Fibroblast of mammary gland (primary cell): ENCODE measurements around the gene GIGYF2.

ENCODE experiments used
- DNase-seq: peaks from one replicate; pipeline ENCODE4 v3.0.0-alpha.2; 2010; ENCODE audit warnings: low read depth
- H3K4me3 ChIP-seq: 2 replicates; pipeline ENCODE4 v1.5.1; 2011; ENCODE audit warnings: low read depth, mild to moderate bottlenecking, low read length, moderate library complexity; ENCODE audit not compliant: control insufficient read depth
- CTCF ChIP-seq: conservative IDR thresholded peaks from 2 replicates; pipeline ENCODE4 v1.5.1; 2011; ENCODE audit warnings: low read depth, low read length, inconsistent platforms; ENCODE audit not compliant: control insufficient read depth, insufficient read depth

GIGYF2 gene

GRCh38 chr2:232749331-232749730, 52.2 kb downstream of the GIGYF2 start:
- DNase-seq, result no peak
- TF ChIP-seq CTCF, result no peak
- H3K4me3 ChIP-seq, result no peak overlapping the region

GRCh38 chr2:232750135-232750671, 53.1 kb downstream of the GIGYF2 start:
- H3K4me3 ChIP-seq, result no peak overlapping the region
- no peak for DNase-seq
- TF ChIP-seq CTCF, result no peak

- H3K4me3 ChIP-seq, result no peak overlapping the region
- TF ChIP-seq CTCF, result no peak
- no peak for DNase-seq
Observed at GRCh38 chr2:232757905-232758304, 60.8 kb downstream of the GIGYF2 start.

GRCh38 chr2:232761301-232761907, 64.3 kb downstream of the GIGYF2 start:
- no peak overlapping the region for H3K4me3 ChIP-seq
- peak; percentile 37 for DNase-seq
- TF ChIP-seq CTCF, result peak; percentile 51

GRCh38 chr2:232767866-232768265, 70.7 kb downstream of the GIGYF2 start:
- no peak for DNase-seq
- H3K4me3 ChIP-seq, result no peak overlapping the region
- no peak for TF ChIP-seq CTCF

- H3K4me3 ChIP-seq, result no peak overlapping the region
- no peak for TF ChIP-seq CTCF
- DNase-seq, result no peak
Observed at GRCh38 chr2:232770207-232770606, 73.1 kb downstream of the GIGYF2 start.
